ENCODE results near the gene JPH4.

DNA sequence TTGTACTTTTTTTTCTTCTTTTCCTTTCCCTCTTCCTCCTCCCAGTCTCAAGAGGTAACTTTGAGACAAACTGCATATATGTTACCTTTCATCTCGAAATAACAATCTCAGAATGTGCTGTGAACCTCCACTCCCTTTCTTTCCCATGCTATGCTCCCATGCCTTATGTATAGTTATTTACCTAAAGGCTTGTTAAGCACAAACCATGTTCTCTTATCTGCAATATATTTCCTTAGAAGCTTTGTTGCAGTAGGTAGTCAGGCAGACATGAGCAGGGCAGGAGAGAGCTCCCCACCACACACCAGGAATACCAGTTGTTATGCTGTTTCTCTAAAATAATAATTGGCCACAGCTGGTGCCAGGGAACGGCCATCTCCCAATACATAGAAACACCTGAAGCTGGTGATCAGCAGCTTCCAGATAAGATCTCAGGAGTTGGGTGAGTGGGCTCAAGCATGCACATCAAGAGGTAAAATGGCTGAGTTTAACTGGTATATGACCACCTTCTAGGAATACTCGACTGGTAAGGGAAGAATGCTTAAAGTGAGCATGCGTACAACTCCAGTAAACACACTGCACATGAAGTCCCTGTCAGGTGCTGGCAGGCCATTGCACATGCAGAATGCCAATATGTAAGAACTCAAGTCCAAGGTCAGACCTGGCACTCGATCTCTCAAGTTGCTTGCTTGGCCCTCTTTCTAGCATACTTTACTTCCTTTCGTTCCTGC lies 42.8 kb upstream of the JPH4 start:
- TF ChIP-seq CTCF (IDR thresholded peaks at IDR 0.05) (no peak), POLR2A (IDR thresholded peaks at IDR 0.05) (no peak)
